GM19193 (cell line): ENCODE results near the gene PCSK5.

ENCODE experiments used
- POLR2A ChIP-seq: IDR thresholded peaks from 4 replicates; pipeline ENCODE4 v1.6.1; 2011; ENCODE audit not compliant: insufficient read depth, insufficient read length; ENCODE audit errors: extremely low read depth

PCSK5 gene

GRCh38 chr9:76310577-76310976, 420.1 kb downstream of the PCSK5 start:
- no peak for TF ChIP-seq POLR2A

- TF ChIP-seq POLR2A = no peak
Observed at GRCh38 chr9:76310991-76311390, 420.5 kb downstream of the PCSK5 start.

GRCh38 chr9:76311537-76311936, 421.1 kb downstream of the PCSK5 start:
- no peak for TF ChIP-seq POLR2A

GRCh38 chr9:76313771-76314170, 423.3 kb downstream of the PCSK5 start:
- no peak for TF ChIP-seq POLR2A

- TF ChIP-seq POLR2A = no peak
Observed at GRCh38 chr9:76314321-76314720, 423.8 kb downstream of the PCSK5 start.

GRCh38 chr9:76316069-76316468, 425.6 kb downstream of the PCSK5 start:
- TF ChIP-seq POLR2A = no peak

GRCh38 chr9:76321195-76321828, 430.8 kb downstream of the PCSK5 start:
- TF ChIP-seq POLR2A = no peak

GRCh38 chr9:76322810-76323209, 432.3 kb downstream of the PCSK5 start:
- TF ChIP-seq POLR2A = no peak

- TF ChIP-seq POLR2A = no peak
Observed at GRCh38 chr9:76323490-76323889, 433.0 kb downstream of the PCSK5 start.

- TF ChIP-seq POLR2A = no peak
Observed at GRCh38 chr9:76330034-76330433, 439.6 kb downstream of the PCSK5 start.

GRCh38 chr9:76333388-76333787, 442.9 kb downstream of the PCSK5 start:
- no peak for TF ChIP-seq POLR2A

- no peak for TF ChIP-seq POLR2A
Observed at GRCh38 chr9:76333964-76334363, 443.5 kb downstream of the PCSK5 start.

- no peak for TF ChIP-seq POLR2A
Observed at GRCh38 chr9:76336027-76336426, 445.6 kb downstream of the PCSK5 start.

GRCh38 chr9:76338418-76338817, 447.9 kb downstream of the PCSK5 start:
- no peak for TF ChIP-seq POLR2A

- no peak for TF ChIP-seq POLR2A
Observed at GRCh38 chr9:76341616-76342015, 451.1 kb downstream of the PCSK5 start.

- TF ChIP-seq POLR2A = no peak
Observed at GRCh38 chr9:76342201-76342600, 451.7 kb downstream of the PCSK5 start.

- no peak for TF ChIP-seq POLR2A
Observed at GRCh38 chr9:76342858-76343257, 452.4 kb downstream of the PCSK5 start.
